ENCODE results near the gene TMEM121B. TPM values are rescaled to one million over a fixed set of nuclear protein-coding genes. Genes with fewer than 3 reads are reported as not detected.

Gene TMEM121B
- polyA plus RNA-seq, 2 donors, result 0.19 to 0.33 TPM

- Histone ChIP-seq H3K9me3 (ENCODE audit: control insufficient read depth in 2 of 2, insufficient read depth in 1 of 2, low read depth in 1 of 2, low read length in 1 of 2) (no peaks in the 10 kb centered on the region), H3K36me3 (ENCODE audit: control insufficient read depth in 2 of 2, insufficient read depth in 2 of 2, low read length in 1 of 2) (peaks cover 0 to 3% of the 10 kb centered on the region in 2 donors), H3K27me3 (ENCODE audit: control insufficient read depth in 1 of 2, insufficient read depth in 2 of 2, low read length in 2 of 2) (no peaks in the 10 kb centered on the region), H3K27ac (ENCODE audit: low read depth in 2 of 2, low read length in 1 of 2) (no peak overlapping the region), H3K4me3 (ENCODE audit: low read depth in 1 of 2, low read length in 2 of 2) (no peak overlapping the region), H3K4me1 (ENCODE audit: control insufficient read depth in 2 of 2, insufficient read depth in 2 of 2, low read length in 1 of 2) (peaks cover 0 to 2% of the 10 kb centered on the region in 2 donors)
- 47 to 72% methylated on average over 4 of the region's 4 CpGs for WGBS, 2 donors
These were observed 5.9 kb downstream of the TMEM121B start for GRCh38 chr22:17115236-17115635.

GRCh38 chr22:17114898-17115235, 6.3 kb downstream of the TMEM121B start:
- no peaks in the 10 kb centered on the region for H3K9me3 ChIP-seq (ENCODE audit: control insufficient read depth in 2 of 2, insufficient read depth in 1 of 2, low read depth in 1 of 2, low read length in 1 of 2)
- H3K4me1 ChIP-seq (ENCODE audit: control insufficient read depth in 2 of 2, insufficient read depth in 2 of 2, low read length in 1 of 2), result peaks cover 0 to 2% of the 10 kb centered on the region in 2 donors
- no peak overlapping the region for H3K27ac ChIP-seq (ENCODE audit: low read depth in 2 of 2, low read length in 1 of 2)
- no peaks in the 10 kb centered on the region for H3K27me3 ChIP-seq (ENCODE audit: control insufficient read depth in 1 of 2, insufficient read depth in 2 of 2, low read length in 2 of 2)
- H3K4me3 ChIP-seq (ENCODE audit: low read depth in 1 of 2, low read length in 2 of 2), result no peak overlapping the region
- WGBS, 2 donors, result 79 to 85% methylated on average over 9 of the region's 9 CpGs
- peaks cover 0 to 3% of the 10 kb centered on the region in 2 donors for H3K36me3 ChIP-seq (ENCODE audit: control insufficient read depth in 2 of 2, insufficient read depth in 2 of 2, low read length in 1 of 2)

GRCh38 chr22:17114173-17114897, 6.8 kb downstream of the TMEM121B start:
- Histone ChIP-seq H3K27ac (ENCODE audit: low read depth in 2 of 2, low read length in 1 of 2) (no peak overlapping the region), H3K36me3 (ENCODE audit: control insufficient read depth in 2 of 2, insufficient read depth in 2 of 2, low read length in 1 of 2) (peaks cover 0 to 7% of the 10 kb centered on the region in 2 donors), H3K9me3 (ENCODE audit: control insufficient read depth in 2 of 2, insufficient read depth in 1 of 2, low read depth in 1 of 2, low read length in 1 of 2) (no peaks in the 10 kb centered on the region), H3K27me3 (ENCODE audit: control insufficient read depth in 1 of 2, insufficient read depth in 2 of 2, low read length in 2 of 2) (no peaks in the 10 kb centered on the region), H3K4me3 (ENCODE audit: low read depth in 1 of 2, low read length in 2 of 2) (no peak overlapping the region), H3K4me1 (ENCODE audit: control insufficient read depth in 2 of 2, insufficient read depth in 2 of 2, low read length in 1 of 2) (no peaks in the 10 kb centered on the region)
- 68 to 73% methylated on average over 13 of the region's 13 CpGs for WGBS, 2 donors

- no peaks in the 10 kb centered on the region for H3K27me3 ChIP-seq (ENCODE audit: control insufficient read depth in 1 of 2, insufficient read depth in 2 of 2, low read length in 2 of 2)
- H3K27ac ChIP-seq (ENCODE audit: low read depth in 2 of 2, low read length in 1 of 2), result no peak overlapping the region
- WGBS, 2 donors, result 75 to 78% methylated on average over 8 of the region's 8 CpGs
- no peaks in the 10 kb centered on the region for H3K4me1 ChIP-seq (ENCODE audit: control insufficient read depth in 2 of 2, insufficient read depth in 2 of 2, low read length in 1 of 2)
- peaks cover 0 to 14% of the 10 kb centered on the region in 2 donors for H3K36me3 ChIP-seq (ENCODE audit: control insufficient read depth in 2 of 2, insufficient read depth in 2 of 2, low read length in 1 of 2)
- H3K9me3 ChIP-seq (ENCODE audit: control insufficient read depth in 2 of 2, insufficient read depth in 1 of 2, low read depth in 1 of 2, low read length in 1 of 2), result no peaks in the 10 kb centered on the region
- H3K4me3 ChIP-seq (ENCODE audit: low read depth in 1 of 2, low read length in 2 of 2), result no peak overlapping the region
These were observed 7.6 kb downstream of the TMEM121B start for GRCh38 chr22:17113600-17113999.

GRCh38 chr22:17112491-17113042, 8.6 kb downstream of the TMEM121B start:
- Histone ChIP-seq H3K27ac (ENCODE audit: low read depth in 2 of 2, low read length in 1 of 2) (no peak overlapping the region), H3K9me3 (ENCODE audit: control insufficient read depth in 2 of 2, insufficient read depth in 1 of 2, low read depth in 1 of 2, low read length in 1 of 2) (no peaks in the 10 kb centered on the region), H3K4me1 (ENCODE audit: control insufficient read depth in 2 of 2, insufficient read depth in 2 of 2, low read length in 1 of 2) (no peaks in the 10 kb centered on the region), H3K27me3 (ENCODE audit: control insufficient read depth in 1 of 2, insufficient read depth in 2 of 2, low read length in 2 of 2) (no peaks in the 10 kb centered on the region), H3K4me3 (ENCODE audit: low read depth in 1 of 2, low read length in 2 of 2) (no peak overlapping the region), H3K36me3 (ENCODE audit: control insufficient read depth in 2 of 2, insufficient read depth in 2 of 2, low read length in 1 of 2) (peaks cover 6 to 20% of the 10 kb centered on the region in 2 donors)
- 54 to 59% methylated on average over 9 of the region's 9 CpGs for WGBS, 2 donors

- Histone ChIP-seq H3K27ac (ENCODE audit: low read depth in 2 of 2, low read length in 1 of 2) (no peak overlapping the region), H3K4me3 (ENCODE audit: low read depth in 1 of 2, low read length in 2 of 2) (no peak overlapping the region), H3K4me1 (ENCODE audit: control insufficient read depth in 2 of 2, insufficient read depth in 2 of 2, low read length in 1 of 2) (no peaks in the 10 kb centered on the region), H3K9me3 (ENCODE audit: control insufficient read depth in 2 of 2, insufficient read depth in 1 of 2, low read depth in 1 of 2, low read length in 1 of 2) (no peaks in the 10 kb centered on the region), H3K27me3 (ENCODE audit: control insufficient read depth in 1 of 2, insufficient read depth in 2 of 2, low read length in 2 of 2) (no peaks in the 10 kb centered on the region), H3K36me3 (ENCODE audit: control insufficient read depth in 2 of 2, insufficient read depth in 2 of 2, low read length in 1 of 2) (peaks cover 6 to 25% of the 10 kb centered on the region in 2 donors)
- 76 to 78% methylated on average over 13 of the region's 13 CpGs for WGBS, 2 donors
These were observed 10.2 kb downstream of the TMEM121B start for GRCh38 chr22:17110791-17111550.

- Histone ChIP-seq H3K9me3 (ENCODE audit: control insufficient read depth in 2 of 2, insufficient read depth in 1 of 2, low read depth in 1 of 2, low read length in 1 of 2) (no peaks in the 10 kb centered on the region), H3K36me3 (ENCODE audit: control insufficient read depth in 2 of 2, insufficient read depth in 2 of 2, low read length in 1 of 2) (peaks cover 6 to 30% of the 10 kb centered on the region in 2 donors)
- 88 to 92% methylated on average over 16 of the region's 16 CpGs for WGBS, 2 donors
These were observed 11.2 kb downstream of the TMEM121B start for GRCh38 chr22:17109976-17110375.

GRCh38 chr22:17109113-17109865, 11.9 kb downstream of the TMEM121B start:
- 93 to 95% methylated on average over 38 to 42 of the region's 42 CpGs for WGBS, 2 donors
- peaks cover 6 to 36% of the 10 kb centered on the region in 2 donors for H3K36me3 ChIP-seq (ENCODE audit: control insufficient read depth in 2 of 2, insufficient read depth in 2 of 2, low read length in 1 of 2)
- no peaks in the 10 kb centered on the region for H3K27me3 ChIP-seq (ENCODE audit: control insufficient read depth in 1 of 2, insufficient read depth in 2 of 2, low read length in 2 of 2)
- H3K27ac ChIP-seq (ENCODE audit: low read depth in 2 of 2, low read length in 1 of 2), result no peak overlapping the region
- H3K4me1 ChIP-seq (ENCODE audit: control insufficient read depth in 2 of 2, insufficient read depth in 2 of 2, low read length in 1 of 2), result no peaks in the 10 kb centered on the region
- no peak overlapping the region for H3K4me3 ChIP-seq (ENCODE audit: low read depth in 1 of 2, low read length in 2 of 2)
- H3K9me3 ChIP-seq (ENCODE audit: control insufficient read depth in 2 of 2, insufficient read depth in 1 of 2, low read depth in 1 of 2, low read length in 1 of 2), result no peaks in the 10 kb centered on the region

More at GRCh38 chr22:17109976-17110375, 11.2 kb downstream of the TMEM121B start:
- Histone ChIP-seq H3K4me3 (ENCODE audit: low read depth in 1 of 2, low read length in 2 of 2) (no peak overlapping the region), H3K27ac (ENCODE audit: low read depth in 2 of 2, low read length in 1 of 2) (no peak overlapping the region), H3K27me3 (ENCODE audit: control insufficient read depth in 1 of 2, insufficient read depth in 2 of 2, low read length in 2 of 2) (no peaks in the 10 kb centered on the region), H3K4me1 (ENCODE audit: control insufficient read depth in 2 of 2, insufficient read depth in 2 of 2, low read length in 1 of 2) (no peaks in the 10 kb centered on the region)
